PFSK-1 (cell line): ENCODE results near the gene ZBTB39.

Experiments used
- FOXP2 ChIP-seq: optimal IDR thresholded peaks from 2 replicates; pipeline ENCODE3; 2011; ENCODE audit warnings: borderline replicate concordance, control low read depth, inconsistent platforms; ENCODE audit not compliant: insufficient read depth; ENCODE audit errors: extremely low read length, extremely low read depth
- POLR2AphosphoS5 ChIP-seq: IDR thresholded peaks from 2 replicates; pipeline ENCODE4 v1.6.1; 2012; ENCODE audit warnings: low read depth, mild to moderate bottlenecking, control low read depth, low read length, moderate library complexity
- SIN3A ChIP-seq: IDR thresholded peaks from 2 replicates; pipeline ENCODE4 v1.6.1; 2012; ENCODE audit warnings: mild to moderate bottlenecking, low read length, moderate library complexity, borderline replicate concordance; ENCODE audit not compliant: insufficient read depth
- TAF1 ChIP-seq: IDR thresholded peaks from 2 replicates; pipeline ENCODE4 v1.6.1; 2012; ENCODE audit warnings: low read length, control low read depth, borderline replicate concordance; ENCODE audit not compliant: insufficient read depth
- TF ChIP-seq, protein P1 (sequence below), 2 experiments: IDR thresholded peaks; 2 replicates each; pipeline versions ENCODE4 v1.6.1 to v1.8.0; 2011 to 2012; ENCODE audit warnings: low read depth in 2 of 2, low read length in 2 of 2, control low read depth in 1 of 2, inconsistent platforms in 1 of 2, mild to moderate bottlenecking in 1 of 2, moderate library complexity in 1 of 2; ENCODE audit not compliant: insufficient read depth in 1 of 2

DNA sequence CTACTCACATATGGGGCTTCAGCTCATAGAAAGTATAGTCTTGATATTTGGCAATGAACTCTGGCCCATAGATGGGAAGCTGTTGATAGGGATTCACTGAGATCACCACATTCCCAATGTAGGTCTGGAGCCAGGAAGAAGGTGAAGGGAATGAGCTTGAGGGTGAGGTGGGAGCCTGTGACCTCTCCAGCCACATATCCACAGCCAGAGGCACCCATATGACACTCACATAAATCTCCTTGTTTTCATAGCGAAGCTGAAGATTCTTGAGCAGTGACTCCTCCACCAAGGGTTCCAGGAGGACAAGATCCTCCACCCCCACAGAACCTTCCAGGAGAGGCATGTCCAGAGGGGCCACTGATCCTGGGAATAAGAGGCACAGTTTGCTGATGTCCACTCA, 41.6 kb upstream of the ZBTB39 start:
- TF ChIP-seq POLR2AphosphoS5, result no peak
- TF ChIP-seq FOXP2, result no peak
- TF ChIP-seq SIN3A, result no peak
- TF ChIP-seq TAF1, result no peak
- TF ChIP-seq, protein P1, sequence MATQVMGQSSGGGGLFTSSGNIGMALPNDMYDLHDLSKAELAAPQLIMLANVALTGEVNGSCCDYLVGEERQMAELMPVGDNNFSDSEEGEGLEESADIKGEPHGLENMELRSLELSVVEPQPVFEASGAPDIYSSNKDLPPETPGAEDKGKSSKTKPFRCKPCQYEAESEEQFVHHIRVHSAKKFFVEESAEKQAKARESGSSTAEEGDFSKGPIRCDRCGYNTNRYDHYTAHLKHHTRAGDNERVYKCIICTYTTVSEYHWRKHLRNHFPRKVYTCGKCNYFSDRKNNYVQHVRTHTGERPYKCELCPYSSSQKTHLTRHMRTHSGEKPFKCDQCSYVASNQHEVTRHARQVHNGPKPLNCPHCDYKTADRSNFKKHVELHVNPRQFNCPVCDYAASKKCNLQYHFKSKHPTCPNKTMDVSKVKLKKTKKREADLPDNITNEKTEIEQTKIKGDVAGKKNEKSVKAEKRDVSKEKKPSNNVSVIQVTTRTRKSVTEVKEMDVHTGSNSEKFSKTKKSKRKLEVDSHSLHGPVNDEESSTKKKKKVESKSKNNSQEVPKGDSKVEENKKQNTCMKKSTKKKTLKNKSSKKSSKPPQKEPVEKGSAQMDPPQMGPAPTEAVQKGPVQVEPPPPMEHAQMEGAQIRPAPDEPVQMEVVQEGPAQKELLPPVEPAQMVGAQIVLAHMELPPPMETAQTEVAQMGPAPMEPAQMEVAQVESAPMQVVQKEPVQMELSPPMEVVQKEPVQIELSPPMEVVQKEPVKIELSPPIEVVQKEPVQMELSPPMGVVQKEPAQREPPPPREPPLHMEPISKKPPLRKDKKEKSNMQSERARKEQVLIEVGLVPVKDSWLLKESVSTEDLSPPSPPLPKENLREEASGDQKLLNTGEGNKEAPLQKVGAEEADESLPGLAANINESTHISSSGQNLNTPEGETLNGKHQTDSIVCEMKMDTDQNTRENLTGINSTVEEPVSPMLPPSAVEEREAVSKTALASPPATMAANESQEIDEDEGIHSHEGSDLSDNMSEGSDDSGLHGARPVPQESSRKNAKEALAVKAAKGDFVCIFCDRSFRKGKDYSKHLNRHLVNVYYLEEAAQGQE (IDR thresholded peaks at IDR 0.05; ENCODE audit: insufficient read depth in 1 of 2, low read depth in 2 of 2, low read length in 2 of 2), result no peak
